ENCODE measurements around the gene COX8A. TPM values are rescaled to one million over a fixed set of nuclear protein-coding genes. Genes with fewer than 3 reads are reported as not detected.

Gene COX8A
- total RNA-seq, 1 donor from 2014 or later: 282 TPM

- TF ChIP-seq, protein P1, sequence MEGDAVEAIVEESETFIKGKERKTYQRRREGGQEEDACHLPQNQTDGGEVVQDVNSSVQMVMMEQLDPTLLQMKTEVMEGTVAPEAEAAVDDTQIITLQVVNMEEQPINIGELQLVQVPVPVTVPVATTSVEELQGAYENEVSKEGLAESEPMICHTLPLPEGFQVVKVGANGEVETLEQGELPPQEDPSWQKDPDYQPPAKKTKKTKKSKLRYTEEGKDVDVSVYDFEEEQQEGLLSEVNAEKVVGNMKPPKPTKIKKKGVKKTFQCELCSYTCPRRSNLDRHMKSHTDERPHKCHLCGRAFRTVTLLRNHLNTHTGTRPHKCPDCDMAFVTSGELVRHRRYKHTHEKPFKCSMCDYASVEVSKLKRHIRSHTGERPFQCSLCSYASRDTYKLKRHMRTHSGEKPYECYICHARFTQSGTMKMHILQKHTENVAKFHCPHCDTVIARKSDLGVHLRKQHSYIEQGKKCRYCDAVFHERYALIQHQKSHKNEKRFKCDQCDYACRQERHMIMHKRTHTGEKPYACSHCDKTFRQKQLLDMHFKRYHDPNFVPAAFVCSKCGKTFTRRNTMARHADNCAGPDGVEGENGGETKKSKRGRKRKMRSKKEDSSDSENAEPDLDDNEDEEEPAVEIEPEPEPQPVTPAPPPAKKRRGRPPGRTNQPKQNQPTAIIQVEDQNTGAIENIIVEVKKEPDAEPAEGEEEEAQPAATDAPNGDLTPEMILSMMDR (IDR thresholded peaks at IDR 0.05; ENCODE audit: insufficient read depth, low read length, poor library complexity, severe bottlenecking): no peak
- H3K27me3 ChIP-seq (ENCODE audit: control insufficient read depth, insufficient read depth, low read length): peaks cover 68% of the 10 kb centered on the region
- no peak for DNase-seq (ENCODE audit: low read depth)
Observed at GRCh38 chr11:64017945-64018224, 43.5 kb downstream of the COX8A start.

DNA sequence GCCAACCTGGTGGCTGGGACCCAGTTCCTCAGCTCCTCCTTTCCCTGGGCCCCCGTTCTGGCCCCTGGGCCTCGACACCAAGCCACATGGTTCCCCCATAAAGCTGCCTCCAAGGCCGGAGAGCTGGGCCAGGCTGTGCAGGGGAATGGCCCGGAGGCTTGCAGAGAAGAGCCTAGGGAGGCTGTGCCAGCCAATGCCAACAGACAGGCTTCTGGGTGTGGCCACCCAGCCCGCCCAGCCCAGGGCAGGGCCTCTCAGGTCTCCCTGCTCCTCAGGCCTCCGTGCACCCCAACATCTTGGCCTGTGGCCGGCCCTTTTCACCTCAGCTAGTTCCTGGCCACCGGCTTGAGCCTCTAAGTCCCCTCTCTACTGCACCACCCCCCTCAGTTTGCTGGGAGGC, 43.9 kb downstream of the COX8A start:
- Histone ChIP-seq H3K36me3 (ENCODE audit: control insufficient read depth, insufficient read depth, low read length) (no peaks in the 10 kb centered on the region), H3K4me3 (ENCODE audit: low read depth, low read length) (no peak overlapping the region), H3K27me3 (ENCODE audit: control insufficient read depth, insufficient read depth, low read length) (peaks cover 68% of the 10 kb centered on the region)
- no peak for DNase-seq (ENCODE audit: low read depth)
- TF ChIP-seq, protein P1 (IDR thresholded peaks at IDR 0.05; ENCODE audit: insufficient read depth, low read length, poor library complexity, severe bottlenecking): no peak

More at GRCh38 chr11:64017945-64018224, 43.5 kb downstream of the COX8A start:
- no peaks in the 10 kb centered on the region for H3K36me3 ChIP-seq (ENCODE audit: control insufficient read depth, insufficient read depth, low read length)
- no peak overlapping the region for H3K4me3 ChIP-seq (ENCODE audit: low read depth, low read length)

- Histone ChIP-seq H3K27me3 (ENCODE audit: control insufficient read depth, insufficient read depth, low read length) (peaks cover 68% of the 10 kb centered on the region), H3K4me3 (ENCODE audit: low read depth, low read length) (no peak overlapping the region), H3K36me3 (ENCODE audit: control insufficient read depth, insufficient read depth, low read length) (no peaks in the 10 kb centered on the region)
- TF ChIP-seq, protein P1 (IDR thresholded peaks at IDR 0.05; ENCODE audit: insufficient read depth, low read length, poor library complexity, severe bottlenecking): no peak
- DNase-seq (ENCODE audit: low read depth): no peak
Observed at GRCh38 chr11:64019106-64020037, 45.0 kb downstream of the COX8A start.

DNA sequence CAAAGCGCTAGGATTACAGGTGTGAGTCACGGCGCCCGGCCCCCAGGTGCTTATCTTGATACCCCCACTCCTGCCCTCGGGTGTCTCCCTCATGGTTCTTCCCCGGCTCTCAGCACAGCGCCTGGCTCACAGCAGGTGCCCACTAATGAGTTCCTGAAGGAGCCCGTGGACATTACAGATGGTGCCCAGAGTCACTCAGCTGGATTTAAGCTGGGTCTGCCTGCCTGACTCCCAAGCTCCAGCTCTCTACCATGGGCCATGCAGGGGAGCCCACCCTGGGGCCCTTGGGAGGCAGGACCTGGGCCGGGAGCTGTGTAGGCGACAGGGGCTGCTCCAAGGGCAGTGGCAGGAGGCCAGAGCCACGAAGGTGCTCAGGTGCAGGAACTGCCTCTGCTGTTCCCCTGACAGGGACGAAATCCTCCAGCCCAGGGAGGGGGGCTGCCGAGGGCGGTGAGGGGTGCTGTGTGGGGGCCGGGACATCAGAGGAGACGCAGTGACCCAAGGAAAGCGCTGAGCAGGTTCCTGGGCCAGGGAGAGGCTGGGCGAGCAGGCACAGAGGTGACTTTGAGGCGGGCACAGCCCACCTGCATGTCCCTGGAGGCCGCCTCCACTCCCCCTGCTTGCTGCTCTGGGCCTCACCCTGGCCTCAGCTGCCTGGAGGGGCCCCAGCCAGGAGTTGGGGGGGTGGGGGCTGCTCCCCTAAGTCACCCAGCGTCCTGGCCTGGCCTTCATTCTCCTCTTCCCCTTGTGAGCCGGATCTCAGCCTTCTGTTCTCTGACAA, 46.7 kb downstream of the COX8A start:
- Histone ChIP-seq H3K4me3 (ENCODE audit: low read depth, low read length) (no peak overlapping the region), H3K27me3 (ENCODE audit: control insufficient read depth, insufficient read depth, low read length) (peaks cover 55% of the 10 kb centered on the region), H3K36me3 (ENCODE audit: control insufficient read depth, insufficient read depth, low read length) (no peaks in the 10 kb centered on the region)
- TF ChIP-seq, protein P1 (IDR thresholded peaks at IDR 0.05; ENCODE audit: insufficient read depth, low read length, poor library complexity, severe bottlenecking): no peak
- no peak for DNase-seq (ENCODE audit: low read depth)

GRCh38 chr11:64021757-64022093, 47.3 kb downstream of the COX8A start:
- TF ChIP-seq, protein P1 (IDR thresholded peaks at IDR 0.05; ENCODE audit: insufficient read depth, low read length, poor library complexity, severe bottlenecking): no peak
- no peak for DNase-seq (ENCODE audit: low read depth)
- Histone ChIP-seq H3K36me3 (ENCODE audit: control insufficient read depth, insufficient read depth, low read length) (no peaks in the 10 kb centered on the region), H3K4me3 (ENCODE audit: low read depth, low read length) (no peak overlapping the region), H3K27me3 (ENCODE audit: control insufficient read depth, insufficient read depth, low read length) (peaks cover 50% of the 10 kb centered on the region)
